Left renal pelvis (tissue), 4 donors: ENCODE results near the gene SLC25A27. TPM values are rescaled to one million over a fixed set of nuclear protein-coding genes. Genes with fewer than 3 reads are reported as not detected.
A peak's percentile ranks its signal among the peaks of the same experiment; 100 is the strongest.

Experiments used
- DNase-seq, 4 donors: peaks; one replicate each; pipeline ENCODE4 v3.0.0-alpha.2; 2013; ENCODE audit warnings: low read depth in 4 of 4, low spot score in 3 of 4
- polyA plus RNA-seq, 4 donors: library from polyadenylated mRNA; unstranded; fragments of 120-200 nt; gene quantifications; one replicate each; pipeline ENCODE4 v1.2.1, GENCODE V29; 2013; ENCODE audit not compliant: insufficient read length in 4 of 4

SLC25A27 gene
- polyA plus RNA-seq, 4 donors = 23.0 to 64.9 (median 39.0) TPM

DNA sequence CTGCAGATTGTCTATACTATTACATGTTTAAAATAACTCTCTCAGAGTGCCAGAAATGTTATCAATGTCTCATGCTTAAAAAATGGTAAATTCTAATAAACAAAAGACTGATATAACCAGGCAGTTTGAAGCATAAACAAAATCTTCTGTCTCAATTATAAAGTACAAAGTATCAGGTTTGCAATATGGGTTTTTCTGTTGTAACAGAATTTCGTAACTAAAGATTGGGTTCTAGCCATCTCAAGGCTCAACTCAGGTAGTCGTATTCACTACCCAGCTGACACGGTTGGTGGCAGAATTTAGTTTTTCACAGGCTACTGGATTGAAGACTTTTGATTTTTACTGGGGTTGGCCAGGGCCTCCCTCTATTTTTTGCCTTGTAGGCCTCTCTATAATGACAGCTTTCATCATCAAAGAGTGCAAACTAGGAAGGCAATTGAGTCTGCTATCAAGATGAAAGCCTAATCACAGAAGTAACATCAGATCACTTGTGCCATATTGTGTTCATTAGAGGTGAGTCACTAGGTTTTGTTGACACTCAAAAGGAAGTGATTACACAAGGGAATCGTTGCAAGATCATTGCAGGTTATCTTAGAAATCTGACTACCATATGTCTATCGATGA, 3.8 kb upstream of the SLC25A27 start:
- DNase-seq = no peak

- DNase-seq = no peak
These were observed 1.8 kb upstream of the SLC25A27 start for GRCh38 chr6:46651006-46651405.

DNA sequence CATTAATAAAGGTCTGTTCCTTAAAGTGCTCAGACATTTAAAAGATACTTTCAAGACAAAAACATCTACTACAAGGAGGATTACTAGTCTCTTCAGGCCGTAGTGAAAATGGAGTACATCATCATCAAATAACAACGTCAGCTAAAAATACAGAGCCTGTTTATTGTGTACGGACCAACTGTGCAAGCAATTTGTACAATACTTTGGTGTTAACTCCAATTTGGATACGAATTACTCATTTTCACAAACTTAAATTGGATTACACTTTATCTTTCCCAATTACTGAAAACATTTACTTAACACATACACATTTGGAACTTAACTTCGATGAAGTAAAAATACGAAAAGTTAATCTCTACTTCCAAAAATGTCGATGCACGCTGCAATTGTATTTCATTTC, 959 bp upstream of the SLC25A27 start:
- no peak for DNase-seq

- peak in 1 of 4 donors; percentile 19 for DNase-seq
These were observed 558 bp upstream of the SLC25A27 start for GRCh38 chr6:46652232-46652602.

DNA sequence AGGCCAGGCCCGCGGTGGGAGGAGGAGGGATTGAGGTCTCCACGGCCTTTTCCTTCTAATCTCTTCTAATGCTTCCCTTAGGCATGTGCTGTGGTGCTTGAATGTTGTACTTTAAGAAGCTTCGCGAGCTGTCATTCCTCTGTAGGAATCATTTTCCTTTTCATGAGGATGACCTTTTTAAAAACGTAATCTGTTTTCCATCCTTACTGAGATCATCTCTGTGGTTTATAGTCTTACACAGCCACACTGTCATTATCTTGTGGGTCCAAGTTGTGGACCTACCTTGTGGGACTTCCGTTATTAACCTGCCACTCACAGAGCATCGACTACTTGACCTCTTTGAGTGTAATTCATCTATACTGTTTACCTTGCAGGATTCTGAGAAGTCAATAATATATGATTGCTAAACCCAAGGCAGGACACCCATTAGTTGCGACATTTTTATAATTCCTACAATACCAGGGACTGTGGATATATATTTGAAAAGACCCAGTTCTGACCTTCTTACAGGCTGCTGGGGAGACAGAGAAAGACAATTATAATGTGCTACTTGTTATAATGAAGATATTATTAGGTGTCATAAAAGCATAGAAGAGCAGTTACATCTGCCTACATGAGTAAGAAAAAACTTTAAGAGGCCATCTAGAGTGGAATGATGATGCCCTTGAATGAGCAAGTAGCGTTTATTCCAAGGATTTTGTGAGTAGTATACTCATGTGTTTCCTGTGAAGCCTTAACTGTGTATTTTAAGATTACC, 842 bp downstream of the SLC25A27 start:
- DNase-seq = no peak

DNA sequence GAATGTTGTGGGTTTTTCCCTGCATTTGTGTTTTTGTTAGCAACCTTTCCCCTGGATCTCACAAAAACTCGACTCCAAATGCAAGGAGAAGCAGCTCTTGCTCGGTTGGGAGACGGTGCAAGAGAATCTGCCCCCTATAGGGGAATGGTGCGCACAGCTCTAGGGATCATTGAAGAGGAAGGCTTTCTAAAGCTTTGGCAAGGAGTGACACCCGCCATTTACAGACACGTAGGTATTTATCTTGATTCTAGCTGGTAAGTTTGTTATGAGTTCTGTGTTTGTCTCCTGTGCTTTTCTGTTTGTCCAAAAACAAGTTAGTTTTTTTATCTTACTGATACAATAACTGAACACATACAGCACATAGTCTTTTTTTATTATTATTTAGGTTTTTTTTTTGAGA, 3.0 kb downstream of the SLC25A27 start:
- DNase-seq = no peak

DNA sequence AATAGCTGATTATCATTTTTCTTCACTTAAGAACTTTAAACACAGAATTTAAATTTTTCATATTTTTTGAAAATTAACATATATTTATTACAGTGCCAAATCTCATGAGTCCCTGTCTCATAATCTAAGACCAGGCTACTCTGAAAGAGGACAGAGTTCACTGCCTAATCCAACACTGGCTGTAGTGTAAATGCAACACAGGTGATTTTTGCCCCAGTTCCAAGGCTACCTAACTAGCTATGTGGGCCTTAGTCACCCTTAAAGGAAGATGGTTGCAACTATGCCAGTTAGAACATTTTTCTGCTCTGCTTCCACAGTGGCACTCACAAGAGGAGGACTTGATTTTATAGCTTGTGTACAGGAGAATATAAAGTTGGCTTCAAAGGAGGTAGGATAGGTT, 4.9 kb downstream of the SLC25A27 start:
- no peak for DNase-seq

DNA sequence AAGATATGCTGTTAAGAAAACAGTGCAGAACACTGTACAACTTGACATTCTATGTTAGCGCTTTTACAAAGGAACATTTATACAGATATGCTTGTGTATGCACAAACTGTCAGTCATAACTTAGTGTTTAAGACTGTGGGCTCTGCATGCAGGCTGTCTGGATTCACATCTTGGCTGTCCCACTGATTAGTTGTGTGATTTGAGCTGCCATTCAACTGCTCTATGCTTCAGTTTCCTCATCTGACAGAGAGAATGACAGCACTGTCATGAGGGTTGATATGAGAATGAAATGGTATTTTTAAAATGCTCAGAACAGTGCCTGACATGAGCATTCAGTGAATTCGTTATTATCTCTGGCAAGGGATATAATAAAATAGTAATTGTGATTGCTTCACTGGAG, 8.7 kb downstream of the SLC25A27 start:
- no peak for DNase-seq

DNA sequence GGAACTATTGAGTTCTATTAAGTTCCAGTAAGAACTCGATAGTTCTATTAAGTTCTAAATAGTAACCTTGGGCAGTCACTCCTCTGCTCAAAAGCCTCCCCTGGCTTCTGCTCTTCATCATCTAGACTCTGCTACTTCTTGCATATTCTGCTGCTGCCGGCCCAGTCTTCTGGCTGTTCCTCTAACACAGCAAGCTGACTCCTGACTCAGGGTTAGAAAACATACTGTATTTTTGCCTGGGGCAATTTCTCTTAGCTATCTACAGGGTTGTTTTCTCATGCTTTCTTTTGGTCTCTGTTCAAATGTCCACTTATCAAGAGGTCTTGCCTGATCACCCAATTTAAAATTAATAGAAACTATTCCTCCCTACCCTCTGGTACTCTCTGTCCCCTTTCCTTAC, 14.6 kb downstream of the SLC25A27 start:
- DNase-seq = no peak

DNA sequence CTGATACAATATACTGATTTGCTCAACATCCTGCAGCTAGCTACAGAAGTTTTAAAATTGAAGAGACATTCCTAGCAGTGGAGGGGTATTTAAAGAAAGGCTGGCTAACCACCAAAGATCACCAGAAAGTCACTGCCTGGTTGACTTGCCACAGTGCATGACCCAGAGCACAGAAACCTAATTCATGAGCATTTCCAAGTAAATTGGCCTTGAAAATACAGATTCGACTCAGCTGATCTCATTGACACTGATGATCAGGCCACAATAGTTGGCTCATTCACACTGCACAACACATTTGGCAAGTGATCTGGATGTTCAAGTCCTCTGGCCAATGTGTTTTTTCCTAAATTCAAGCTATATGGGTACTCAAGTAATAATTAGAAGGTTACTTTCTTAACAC, 21.6 kb downstream of the SLC25A27 start:
- no peak for DNase-seq

DNA sequence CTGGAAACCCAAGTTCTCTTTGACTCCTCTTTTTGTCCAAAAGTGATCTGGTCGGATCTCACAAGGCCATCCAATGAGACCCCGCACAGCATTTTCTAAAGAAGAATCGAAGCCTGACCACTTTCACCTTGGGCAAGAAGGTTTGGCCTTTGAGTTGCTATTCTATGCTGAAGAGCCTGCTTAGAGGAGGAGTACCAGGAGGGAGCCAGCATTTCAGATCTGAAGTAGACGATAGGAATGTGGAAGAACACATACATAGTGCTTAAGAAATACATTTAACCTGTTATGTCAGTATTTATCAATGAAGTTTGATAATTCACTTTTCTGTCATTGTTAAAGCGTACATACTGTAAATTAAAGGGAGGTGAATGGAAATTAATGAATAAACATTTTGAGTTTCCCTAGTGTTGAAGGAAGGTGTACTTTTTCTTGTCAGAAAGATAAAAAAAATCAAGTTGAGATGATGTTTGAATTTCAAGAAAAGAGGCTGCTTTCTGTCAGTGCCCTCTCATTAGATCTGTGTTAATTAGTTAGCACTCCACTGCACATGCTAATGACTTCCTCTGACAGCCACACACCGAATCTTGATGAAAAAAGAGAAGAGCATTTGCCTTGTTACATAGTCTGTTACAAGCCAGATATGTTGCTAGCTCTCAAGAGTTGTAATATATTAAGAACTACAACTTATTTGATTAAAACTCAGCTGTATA, 24.0 kb downstream of the SLC25A27 start:
- DNase-seq = no peak

DNA sequence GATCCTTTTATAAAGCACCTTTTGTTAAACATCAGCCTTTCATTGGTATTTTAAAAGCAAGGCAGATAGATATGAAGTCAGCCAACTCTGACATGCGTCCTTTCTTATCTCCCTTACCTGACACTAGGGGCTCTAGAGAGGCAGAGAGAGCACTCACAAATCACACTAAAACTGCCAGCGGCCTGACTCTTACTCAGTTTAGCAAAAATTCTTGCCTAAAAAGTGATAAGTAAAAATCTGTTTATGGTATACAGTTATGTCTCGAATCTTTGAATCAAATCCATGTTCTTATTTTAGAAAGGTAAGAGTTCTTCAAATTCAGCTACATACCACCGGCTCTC, 24.5 kb downstream of the SLC25A27 start:
- DNase-seq = no peak

DNA sequence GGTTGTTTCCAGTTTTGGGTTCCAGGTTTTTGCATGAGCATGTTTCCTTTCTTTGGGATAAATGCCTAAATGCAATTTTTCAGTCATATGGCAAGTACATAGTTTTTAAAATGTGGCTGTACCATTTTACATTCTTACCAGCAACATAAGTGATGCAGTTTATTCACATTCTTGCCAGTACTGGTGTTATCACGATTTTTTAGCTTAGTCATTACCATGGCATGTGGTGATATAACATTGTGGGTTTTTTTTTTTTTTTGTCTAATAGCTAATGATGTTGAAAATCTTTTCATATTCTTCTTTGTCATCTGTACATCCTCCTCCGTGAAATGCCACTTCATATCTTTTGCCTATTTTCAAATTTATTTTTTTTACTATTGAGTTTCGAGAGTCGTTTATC, 32.0 kb downstream of the SLC25A27 start:
- no peak for DNase-seq

DNA sequence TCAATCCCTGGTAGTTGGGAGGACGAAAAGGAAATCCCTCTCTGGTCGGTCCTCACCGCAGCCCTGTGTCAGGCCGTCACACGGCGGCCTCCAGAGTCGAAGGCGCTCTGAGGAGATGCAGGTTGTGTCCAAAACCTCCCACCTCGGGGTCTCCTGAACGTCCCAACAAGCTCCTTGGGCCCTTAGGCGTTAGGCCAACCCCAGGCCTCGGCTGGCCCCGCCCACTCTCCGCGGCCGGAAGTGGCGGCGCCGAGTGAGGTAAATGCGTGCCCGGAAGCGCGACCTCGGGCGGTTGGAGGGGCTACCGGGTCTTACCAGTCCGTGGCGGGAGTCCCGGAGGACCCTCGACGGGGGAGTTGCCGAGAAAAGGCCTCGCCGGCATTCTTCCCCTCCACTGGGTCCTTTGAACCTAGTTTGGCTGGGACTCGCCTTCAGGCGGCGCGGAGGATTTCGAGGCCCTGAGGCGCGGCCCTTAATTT, 34.9 kb downstream of the SLC25A27 start, which contains the start of gene TDRD6:
Gene TDRD6 (plus strand): TSS at position 267 of the 479 bp plus-strand sequence. CDS start 244 bp downstream, outside the sequence.
- no peak for DNase-seq

DNA sequence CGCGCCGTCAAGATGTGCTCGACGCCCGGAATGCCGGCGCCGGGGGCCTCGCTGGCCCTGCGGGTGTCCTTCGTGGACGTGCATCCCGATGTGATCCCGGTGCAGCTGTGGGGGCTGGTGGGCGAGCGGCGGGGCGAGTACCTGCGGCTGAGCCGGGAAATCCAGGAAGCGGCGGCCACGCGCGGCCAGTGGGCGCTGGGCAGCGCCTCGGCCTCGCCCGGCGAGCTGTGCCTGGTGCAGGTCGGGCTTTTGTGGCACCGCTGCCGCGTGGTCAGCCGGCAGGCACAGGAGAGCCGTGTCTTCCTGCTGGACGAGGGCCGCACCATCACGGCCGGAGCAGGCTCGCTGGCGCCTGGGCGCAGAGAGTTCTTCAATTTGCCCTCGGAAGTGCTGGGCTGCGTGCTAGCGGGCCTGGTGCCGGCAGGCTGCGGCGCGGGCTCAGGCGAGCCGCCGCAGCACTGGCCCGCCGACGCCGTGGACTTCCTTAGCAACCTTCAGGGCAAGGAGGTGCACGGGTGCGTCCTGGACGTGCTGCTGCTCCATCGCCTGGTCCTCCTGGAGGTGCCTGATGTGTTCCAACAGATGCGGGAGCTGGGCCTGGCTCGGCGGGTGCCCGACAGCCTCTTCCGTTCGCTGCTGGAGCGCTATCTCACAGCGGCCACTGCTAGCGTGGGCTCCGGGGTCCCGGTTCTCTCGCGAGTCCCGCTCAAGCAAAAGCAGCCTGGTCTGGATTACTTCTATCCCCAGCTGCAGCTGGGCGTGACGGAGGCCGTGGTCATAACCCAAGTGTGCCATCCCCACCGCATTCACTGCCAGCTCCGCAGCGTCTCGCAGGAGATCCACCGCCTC, 35.6 kb downstream of the SLC25A27 start:
- DNase-seq = no peak

- DNase-seq = no peak
These were observed 36.2 kb downstream of the SLC25A27 start for GRCh38 chr6:46688966-46689335.

DNA sequence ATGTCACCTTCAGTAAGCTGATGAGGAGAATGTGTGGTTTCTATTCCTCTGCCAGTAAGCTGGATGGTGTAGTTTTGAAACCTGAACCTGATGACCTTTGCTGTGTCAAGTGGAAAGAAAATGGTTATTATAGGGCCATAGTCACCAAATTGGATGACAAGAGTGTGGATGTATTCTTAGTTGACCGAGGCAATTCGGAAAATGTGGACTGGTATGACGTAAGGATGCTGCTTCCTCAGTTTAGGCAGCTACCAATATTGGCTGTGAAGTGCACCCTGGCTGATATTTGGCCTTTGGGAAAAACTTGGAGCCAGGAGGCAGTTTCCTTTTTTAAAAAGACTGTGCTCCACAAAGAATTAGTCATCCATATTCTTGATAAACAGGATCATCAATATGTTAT, 36.9 kb downstream of the SLC25A27 start:
- DNase-seq = no peak

- no peak for DNase-seq
These were observed 37.5 kb downstream of the SLC25A27 start for GRCh38 chr6:46690141-46690755.

DNA sequence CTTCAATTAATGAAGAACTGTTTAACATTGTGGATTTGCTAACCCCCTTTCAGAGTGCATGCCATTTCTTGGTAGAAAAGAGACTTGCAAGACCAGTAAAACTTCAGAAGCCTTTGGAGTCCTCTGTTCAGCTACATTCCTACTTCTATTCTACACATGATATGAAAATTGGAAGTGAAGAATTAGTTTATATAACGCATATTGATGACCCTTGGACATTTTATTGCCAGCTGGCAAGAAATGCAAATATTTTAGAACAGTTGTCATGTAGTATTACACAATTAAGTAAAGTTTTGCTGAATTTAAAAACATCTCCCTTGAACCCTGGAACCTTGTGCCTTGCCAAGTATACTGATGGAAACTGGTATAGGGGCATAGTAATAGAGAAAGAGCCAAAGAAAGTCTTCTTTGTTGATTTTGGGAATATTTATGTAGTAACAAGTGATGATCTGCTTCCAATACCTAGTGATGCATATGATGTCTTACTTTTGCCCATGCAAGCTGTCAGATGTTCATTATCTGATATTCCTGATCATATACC, 38.2 kb downstream of the SLC25A27 start:
- no peak for DNase-seq

DNA sequence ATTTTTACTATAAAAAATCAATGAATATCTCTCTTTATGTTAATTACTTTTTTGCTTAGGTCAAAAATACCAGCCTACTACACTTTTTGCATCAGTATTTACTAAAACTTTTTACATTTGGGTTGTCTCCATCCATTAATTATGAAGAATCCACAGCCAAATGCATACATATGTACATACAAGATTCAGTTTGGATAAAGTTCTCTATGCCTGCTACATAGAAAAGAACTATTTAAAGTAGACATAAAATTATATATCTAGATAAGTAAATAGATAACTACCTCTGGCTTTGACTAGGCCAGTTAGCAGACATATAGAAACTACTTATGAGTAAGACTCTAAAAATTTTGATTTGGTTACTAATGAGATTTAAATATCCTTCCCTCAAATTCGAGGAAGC, 47.2 kb downstream of the SLC25A27 start:
- no peak for DNase-seq
